ENCODE data around the gene RXRA. TPM values are rescaled to one million over a fixed set of nuclear protein-coding genes. Genes with fewer than 3 reads are reported as not detected.

Gene RXRA
- total and polyA plus RNA-seq, 2 of the 13 experiments (the other 11 are each of a cell fraction or from before 2014, with no cell fraction given): 18.9 to 29.2 TPM

DNA sequence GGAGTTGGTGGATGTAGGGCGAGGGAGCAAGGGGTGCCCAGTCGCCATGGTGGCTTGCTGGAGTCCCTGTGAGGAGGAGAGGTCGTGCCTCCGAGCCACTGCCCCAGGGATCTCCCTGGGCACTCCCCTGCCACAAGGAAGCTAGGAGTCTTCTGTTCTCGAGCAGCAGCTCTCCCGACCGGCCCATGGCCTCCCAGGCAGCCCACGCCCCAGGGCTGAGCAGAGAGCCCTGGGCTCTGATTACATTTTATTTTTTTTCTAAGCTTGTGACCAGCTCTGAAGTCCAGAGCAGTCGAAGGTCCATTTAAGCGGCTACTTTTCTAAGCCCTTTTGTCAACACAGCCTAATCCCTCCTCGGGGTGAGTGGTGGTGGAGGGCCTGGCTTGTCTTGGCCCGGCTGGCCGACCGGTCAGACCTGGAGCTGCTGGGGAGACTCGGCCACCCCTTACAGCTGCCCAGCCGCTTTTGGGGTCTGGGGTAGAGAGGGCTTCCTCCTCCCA, 2.1 kb downstream of the RXRA start (continued):
- TF ChIP-seq KLF15 (CRISPR knock-in tag; IDR thresholded peaks at IDR 0.05; ENCODE audit: borderline replicate concordance) (no peak), ZNF562 (CRISPR knock-in tag; IDR thresholded peaks at IDR 0.05; ENCODE audit: borderline replicate concordance) (no peak), MATR3 (CRISPR knock-in tag; IDR thresholded peaks at IDR 0.05) (no peak), ZNF746 (CRISPR knock-in tag; IDR thresholded peaks at IDR 0.05) (no peak), ZNF326 (CRISPR knock-in tag; IDR thresholded peaks at IDR 0.05; ENCODE audit: borderline replicate concordance) (no peak), PTBP1 (IDR thresholded peaks at IDR 0.05; ENCODE audit: low read depth, low read length, poor library complexity, severe bottlenecking) (no peak), RFX3 (CRISPR knock-in tag; IDR thresholded peaks at IDR 0.05) (no peak), CREB1 (IDR thresholded peaks at IDR 0.05) (no peak), CREB1 (CRISPR knock-in tag; IDR thresholded peaks at IDR 0.05) (no peak), ZKSCAN8 (CRISPR knock-in tag; IDR thresholded peaks at IDR 0.05; ENCODE audit: borderline replicate concordance) (no peak), RCOR2 (CRISPR knock-in tag; IDR thresholded peaks at IDR 0.05) (no peak), ZNF317 (CRISPR knock-in tag; IDR thresholded peaks at IDR 0.05) (no peak; the same call in 1 of the 2 replicates)
- TF ChIP-seq, protein P1, sequence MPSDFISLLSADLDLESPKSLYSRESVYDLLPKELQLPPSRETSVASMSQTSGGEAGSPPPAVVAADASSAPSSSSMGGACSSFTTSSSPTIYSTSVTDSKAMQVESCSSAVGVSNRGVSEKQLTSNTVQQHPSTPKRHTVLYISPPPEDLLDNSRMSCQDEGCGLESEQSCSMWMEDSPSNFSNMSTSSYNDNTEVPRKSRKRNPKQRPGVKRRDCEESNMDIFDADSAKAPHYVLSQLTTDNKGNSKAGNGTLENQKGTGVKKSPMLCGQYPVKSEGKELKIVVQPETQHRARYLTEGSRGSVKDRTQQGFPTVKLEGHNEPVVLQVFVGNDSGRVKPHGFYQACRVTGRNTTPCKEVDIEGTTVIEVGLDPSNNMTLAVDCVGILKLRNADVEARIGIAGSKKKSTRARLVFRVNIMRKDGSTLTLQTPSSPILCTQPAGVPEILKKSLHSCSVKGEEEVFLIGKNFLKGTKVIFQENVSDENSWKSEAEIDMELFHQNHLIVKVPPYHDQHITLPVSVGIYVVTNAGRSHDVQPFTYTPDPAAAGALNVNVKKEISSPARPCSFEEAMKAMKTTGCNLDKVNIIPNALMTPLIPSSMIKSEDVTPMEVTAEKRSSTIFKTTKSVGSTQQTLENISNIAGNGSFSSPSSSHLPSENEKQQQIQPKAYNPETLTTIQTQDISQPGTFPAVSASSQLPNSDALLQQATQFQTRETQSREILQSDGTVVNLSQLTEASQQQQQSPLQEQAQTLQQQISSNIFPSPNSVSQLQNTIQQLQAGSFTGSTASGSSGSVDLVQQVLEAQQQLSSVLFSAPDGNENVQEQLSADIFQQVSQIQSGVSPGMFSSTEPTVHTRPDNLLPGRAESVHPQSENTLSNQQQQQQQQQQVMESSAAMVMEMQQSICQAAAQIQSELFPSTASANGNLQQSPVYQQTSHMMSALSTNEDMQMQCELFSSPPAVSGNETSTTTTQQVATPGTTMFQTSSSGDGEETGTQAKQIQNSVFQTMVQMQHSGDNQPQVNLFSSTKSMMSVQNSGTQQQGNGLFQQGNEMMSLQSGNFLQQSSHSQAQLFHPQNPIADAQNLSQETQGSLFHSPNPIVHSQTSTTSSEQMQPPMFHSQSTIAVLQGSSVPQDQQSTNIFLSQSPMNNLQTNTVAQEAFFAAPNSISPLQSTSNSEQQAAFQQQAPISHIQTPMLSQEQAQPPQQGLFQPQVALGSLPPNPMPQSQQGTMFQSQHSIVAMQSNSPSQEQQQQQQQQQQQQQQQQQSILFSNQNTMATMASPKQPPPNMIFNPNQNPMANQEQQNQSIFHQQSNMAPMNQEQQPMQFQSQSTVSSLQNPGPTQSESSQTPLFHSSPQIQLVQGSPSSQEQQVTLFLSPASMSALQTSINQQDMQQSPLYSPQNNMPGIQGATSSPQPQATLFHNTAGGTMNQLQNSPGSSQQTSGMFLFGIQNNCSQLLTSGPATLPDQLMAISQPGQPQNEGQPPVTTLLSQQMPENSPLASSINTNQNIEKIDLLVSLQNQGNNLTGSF (CRISPR knock-in tag; IDR thresholded peaks at IDR 0.05): no peak
- TF ChIP-seq, protein P2, sequence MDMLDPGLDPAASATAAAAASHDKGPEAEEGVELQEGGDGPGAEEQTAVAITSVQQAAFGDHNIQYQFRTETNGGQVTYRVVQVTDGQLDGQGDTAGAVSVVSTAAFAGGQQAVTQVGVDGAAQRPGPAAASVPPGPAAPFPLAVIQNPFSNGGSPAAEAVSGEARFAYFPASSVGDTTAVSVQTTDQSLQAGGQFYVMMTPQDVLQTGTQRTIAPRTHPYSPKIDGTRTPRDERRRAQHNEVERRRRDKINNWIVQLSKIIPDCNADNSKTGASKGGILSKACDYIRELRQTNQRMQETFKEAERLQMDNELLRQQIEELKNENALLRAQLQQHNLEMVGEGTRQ (IDR thresholded peaks at IDR 0.05; ENCODE audit: low read depth, low read length): no peak
- TF ChIP-seq, protein P2 (CRISPR knock-in tag; IDR thresholded peaks at IDR 0.05; ENCODE audit: borderline replicate concordance): no peak
